Upper lobe of right lung (tissue), 1 donor: ENCODE data around the gene PTPRA. TPM values are rescaled to one million over a fixed set of nuclear protein-coding genes. Genes with fewer than 3 reads are reported as not detected.

Experiments used
- ATAC-seq: fragments of 200-7000 bp; cut with Tn5 transposase; one replicate; pipeline ENCODE4 v1.9.1; 2020; ENCODE audit warnings: mild to moderate bottlenecking, moderate library complexity
- DNase-seq: peaks from one replicate; pipeline ENCODE4 v3.0.0-alpha.2; 2020
- H3K27ac ChIP-seq: fragments of 200-600 bp; one replicate; pipeline ENCODE4 v1.8.0; 2022
- H3K27me3 ChIP-seq: fragments of 200-600 bp; one replicate; pipeline ENCODE4 v1.8.0; 2022; ENCODE audit warnings: mild to moderate bottlenecking
- H3K36me3 ChIP-seq: fragments of 200-600 bp; one replicate; pipeline ENCODE4 v1.8.0; 2022
- H3K4me1 ChIP-seq: fragments of 200-600 bp; one replicate; pipeline ENCODE4 v1.8.0; 2022
- H3K4me3 ChIP-seq: fragments of 200-600 bp; one replicate; pipeline ENCODE4 v1.8.0; 2022; ENCODE audit warnings: mild to moderate bottlenecking
- H3K9me3 ChIP-seq: fragments of 200-600 bp; one replicate; pipeline ENCODE4 v1.8.0; 2022
- intact Hi-C: fragments of 100-400 bp; cut with DNase I; formaldehyde crosslinking; loops from one replicate; pipeline ENCODE4 v1.11.0; 2022
- total RNA-seq: library from RNA; stranded (reverse); fragmentation: NEBNext Ultra II Directional; extraction: Animal tissue kit (Norgen Biotek cat#: 25700); gene quantifications from one replicate; pipeline ENCODE4 v1.2.1, GENCODE V29; 2021
- TF ChIP-seq, protein P1 (sequence below): fragments of 200-600 bp; IDR thresholded peaks from one replicate; pipeline ENCODE4 v1.8.0; 2022; ENCODE audit warnings: antibody characterized with exemption
- donor health status: DM: no; HTN: yes; CAD: no; lungs with severe emphysema.

Gene PTPRA
- total RNA-seq, 1 donor from 2014 or later = 69.6 TPM

DNA sequence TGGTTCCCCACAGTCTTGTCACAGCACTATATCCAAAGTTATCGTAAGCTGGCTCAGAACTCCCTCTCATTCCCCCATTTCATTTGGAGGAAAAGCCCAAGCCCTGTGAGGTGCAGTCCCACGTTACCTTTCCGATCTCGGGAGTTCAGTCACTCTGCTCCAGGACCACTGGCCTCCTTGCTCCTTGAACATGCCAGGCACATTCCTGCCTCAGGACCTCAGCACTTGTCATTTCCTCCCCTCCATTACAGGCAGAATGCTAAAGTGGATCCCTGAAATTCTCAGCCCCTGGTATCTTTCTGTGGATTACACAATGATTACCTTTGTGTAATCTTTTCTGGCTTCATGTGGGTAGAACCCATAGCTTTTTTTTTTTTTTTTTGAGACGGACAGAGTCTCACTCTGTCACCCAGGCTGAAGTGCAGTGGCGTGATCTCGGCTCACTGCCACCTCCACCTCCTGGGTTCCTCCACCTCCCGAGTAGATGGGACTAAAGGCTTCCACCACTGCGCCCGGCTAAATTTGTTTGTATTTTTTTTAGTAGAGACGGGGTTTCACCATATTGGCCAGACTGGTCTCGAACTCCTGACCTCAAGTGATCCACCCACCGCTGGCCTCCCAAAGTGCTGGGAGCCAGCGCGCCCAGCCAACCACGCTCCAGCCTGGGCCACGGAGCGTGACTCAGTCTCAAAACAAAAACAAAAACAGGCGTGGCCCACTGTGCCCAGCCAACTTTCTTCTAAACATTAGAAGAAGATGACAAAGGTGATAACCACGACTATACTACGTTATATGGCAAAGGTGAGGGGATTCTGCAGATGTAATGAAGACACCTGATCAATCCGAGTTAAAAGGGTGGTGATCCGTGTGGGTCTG lies 194.1 kb downstream of the PTPRA start:
- Histone ChIP-seq H3K9me3 (no peaks in the 10 kb centered on the region), H3K4me1 (peaks cover 6% of the 10 kb centered on the region), H3K27me3 (peaks cover 16% of the 10 kb centered on the region), H3K36me3 (no peaks in the 10 kb centered on the region), H3K4me3 (no peak overlapping the region), H3K27ac (no peak overlapping the region)
- intact Hi-C loops = no loop called here
- no peak for ATAC-seq
- TF ChIP-seq, protein P1, sequence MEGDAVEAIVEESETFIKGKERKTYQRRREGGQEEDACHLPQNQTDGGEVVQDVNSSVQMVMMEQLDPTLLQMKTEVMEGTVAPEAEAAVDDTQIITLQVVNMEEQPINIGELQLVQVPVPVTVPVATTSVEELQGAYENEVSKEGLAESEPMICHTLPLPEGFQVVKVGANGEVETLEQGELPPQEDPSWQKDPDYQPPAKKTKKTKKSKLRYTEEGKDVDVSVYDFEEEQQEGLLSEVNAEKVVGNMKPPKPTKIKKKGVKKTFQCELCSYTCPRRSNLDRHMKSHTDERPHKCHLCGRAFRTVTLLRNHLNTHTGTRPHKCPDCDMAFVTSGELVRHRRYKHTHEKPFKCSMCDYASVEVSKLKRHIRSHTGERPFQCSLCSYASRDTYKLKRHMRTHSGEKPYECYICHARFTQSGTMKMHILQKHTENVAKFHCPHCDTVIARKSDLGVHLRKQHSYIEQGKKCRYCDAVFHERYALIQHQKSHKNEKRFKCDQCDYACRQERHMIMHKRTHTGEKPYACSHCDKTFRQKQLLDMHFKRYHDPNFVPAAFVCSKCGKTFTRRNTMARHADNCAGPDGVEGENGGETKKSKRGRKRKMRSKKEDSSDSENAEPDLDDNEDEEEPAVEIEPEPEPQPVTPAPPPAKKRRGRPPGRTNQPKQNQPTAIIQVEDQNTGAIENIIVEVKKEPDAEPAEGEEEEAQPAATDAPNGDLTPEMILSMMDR = no peak
- no peak for DNase-seq

GRCh38 chr20:3068075-3068474 lies 194.8 kb downstream of the PTPRA start:
- Histone ChIP-seq H3K36me3 (no peaks in the 10 kb centered on the region), H3K27ac (no peak overlapping the region), H3K4me1 (peaks cover 6% of the 10 kb centered on the region), H3K4me3 (no peak overlapping the region), H3K9me3 (no peaks in the 10 kb centered on the region), H3K27me3 (peaks cover 23% of the 10 kb centered on the region)
- DNase-seq (no peak), ATAC-seq (no peak)
- intact Hi-C loops = no loop called here
- TF ChIP-seq, protein P1 = no peak

- Histone ChIP-seq H3K36me3 (no peaks in the 10 kb centered on the region), H3K4me1 (peaks cover 6% of the 10 kb centered on the region), H3K27ac (no peak overlapping the region), H3K9me3 (no peaks in the 10 kb centered on the region), H3K27me3 (peaks cover 25% of the 10 kb centered on the region), H3K4me3 (no peak overlapping the region)
- ATAC-seq (peak; percentile 49), DNase-seq (no peak)
- TF ChIP-seq, protein P1 = peak; percentile 9
- intact Hi-C loops = no loop called here
Measured at GRCh38 chr20:3068986-3069900, 196.0 kb downstream of the PTPRA start.

- intact Hi-C loops = no loop called here
- TF ChIP-seq, protein P1 = no peak
- Histone ChIP-seq H3K4me3 (no peak overlapping the region), H3K27ac (no peak overlapping the region), H3K4me1 (peaks cover 6% of the 10 kb centered on the region), H3K9me3 (no peaks in the 10 kb centered on the region), H3K36me3 (no peaks in the 10 kb centered on the region), H3K27me3 (peaks cover 25% of the 10 kb centered on the region)
- ATAC-seq (no peak), DNase-seq (no peak)
Measured at GRCh38 chr20:3070725-3071124, 197.4 kb downstream of the PTPRA start.

GRCh38 chr20:3071266-3071609 lies 198.0 kb downstream of the PTPRA start:
- H3K9me3 ChIP-seq = no peaks in the 10 kb centered on the region
- intact Hi-C loops = no loop called here
- H3K4me3 ChIP-seq = peak overlapping the region; percentile 45
- no peaks in the 10 kb centered on the region for H3K36me3 ChIP-seq
- no peak for ATAC-seq
- H3K27ac ChIP-seq = no peak overlapping the region
- H3K27me3 ChIP-seq = peaks cover 25% of the 10 kb centered on the region
- peaks cover 6% of the 10 kb centered on the region for H3K4me1 ChIP-seq
- TF ChIP-seq, protein P1 = no peak
- DNase-seq = no peak
